HEK293 (cell line): Measurements from ENCODE around the gene ZNF536.

Experiments
- BCL11A ChIP-seq: fragments of 450-650 bp; formaldehyde crosslinking; IDR thresholded peaks from 2 replicates; pipeline ENCODE4 v1.5.1; 2016; ENCODE audit warnings: low read depth, missing biosample characterization, missing genetic modification characterization
- HOXA7 ChIP-seq: sonication (generic); formaldehyde crosslinking; IDR thresholded peaks from 2 replicates; pipeline ENCODE4 v1.8.1; 2022; ENCODE audit warnings: missing genetic modification reagents, borderline replicate concordance
- HOXD13 ChIP-seq: sonication (generic); formaldehyde crosslinking; IDR thresholded peaks from 2 replicates; pipeline ENCODE4 v1.8.0; 2022; ENCODE audit warnings: missing genetic modification reagents, borderline replicate concordance
- IKZF3 ChIP-seq: fragments of 450-650 bp; IDR thresholded peaks from 2 replicates; pipeline ENCODE4 v1.5.0; 2018; ENCODE audit warnings: missing biosample characterization, mild to moderate bottlenecking, missing genetic modification characterization, moderate library complexity
- KLF10 ChIP-seq: fragments of 450-650 bp; IDR thresholded peaks from 2 replicates; pipeline ENCODE4 v1.5.1; 2018; ENCODE audit warnings: missing biosample characterization, mild to moderate bottlenecking, missing genetic modification characterization
- MEIS1 ChIP-seq: sonication (generic); formaldehyde crosslinking; IDR thresholded peaks from 2 replicates; pipeline ENCODE4 v1.8.1; 2022; ENCODE audit warnings: missing genetic modification reagents, mild to moderate bottlenecking, borderline replicate concordance
- SCRT2 ChIP-seq: fragments of 450-650 bp; formaldehyde crosslinking; IDR thresholded peaks from 2 replicates; pipeline ENCODE4 v1.5.1; 2016; ENCODE audit warnings: missing biosample characterization, missing genetic modification characterization
- SP3 ChIP-seq: fragments of 450-650 bp; formaldehyde crosslinking; IDR thresholded peaks from 2 replicates; pipeline ENCODE4 v1.5.1; 2016; ENCODE audit warnings: missing biosample characterization, missing genetic modification characterization
- WT1 ChIP-seq: fragments of 450-650 bp; formaldehyde crosslinking; IDR thresholded peaks from 2 replicates; pipeline ENCODE4 v1.5.1; 2016; ENCODE audit warnings: missing biosample characterization, missing genetic modification characterization
- ZBTB48 ChIP-seq: fragments of 450-650 bp; formaldehyde crosslinking; IDR thresholded peaks from 2 replicates; pipeline ENCODE4 v1.5.1; 2016; ENCODE audit warnings: missing biosample characterization, missing genetic modification characterization
- ZFHX2 ChIP-seq: fragments of 450-650 bp; formaldehyde crosslinking; conservative IDR thresholded peaks from 2 replicates; pipeline ENCODE4 v1.5.1; 2016; ENCODE audit warnings: missing biosample characterization, missing genetic modification characterization
- ZNF155 ChIP-seq: fragments of 450-650 bp; formaldehyde crosslinking; IDR thresholded peaks from 2 replicates; pipeline ENCODE4 v1.5.1; 2016; ENCODE audit warnings: missing biosample characterization, missing genetic modification characterization
- ZNF157 ChIP-seq: fragments of 450-650 bp; formaldehyde crosslinking; IDR thresholded peaks from 2 replicates; pipeline ENCODE4 v1.5.1; 2016; ENCODE audit warnings: missing biosample characterization, missing genetic modification characterization
- ZNF175 ChIP-seq: fragments of 450-650 bp; formaldehyde crosslinking; IDR thresholded peaks from 2 replicates; pipeline ENCODE4 v1.5.1; 2016; ENCODE audit warnings: missing biosample characterization, missing genetic modification characterization
- ZNF416 ChIP-seq: fragments of 450-650 bp; formaldehyde crosslinking; IDR thresholded peaks from 2 replicates; pipeline ENCODE4 v1.5.1; 2016; ENCODE audit warnings: missing biosample characterization, missing genetic modification characterization
- ZNF423 ChIP-seq: fragments of 450-650 bp; formaldehyde crosslinking; IDR thresholded peaks from 2 replicates; pipeline ENCODE4 v1.5.1; 2016; ENCODE audit warnings: missing biosample characterization, missing genetic modification characterization
- ZNF426 ChIP-seq: fragments of 450-650 bp; formaldehyde crosslinking; IDR thresholded peaks from 2 replicates; pipeline ENCODE4 v1.5.1; 2017; ENCODE audit warnings: missing biosample characterization, missing genetic modification characterization, mild to moderate bottlenecking, inconsistent platforms, moderate library complexity
- ZNF48 ChIP-seq: fragments of 450-650 bp; formaldehyde crosslinking; IDR thresholded peaks from 2 replicates; pipeline ENCODE4 v1.5.1; 2016; ENCODE audit warnings: missing biosample characterization, missing genetic modification characterization
- ZNF521 ChIP-seq: fragments of 450-650 bp; formaldehyde crosslinking; IDR thresholded peaks from 2 replicates; pipeline ENCODE4 v1.5.1; 2017; ENCODE audit warnings: missing biosample characterization, mild to moderate bottlenecking, missing genetic modification characterization
- ZNF530 ChIP-seq: fragments of 450-650 bp; formaldehyde crosslinking; IDR thresholded peaks from 2 replicates; pipeline ENCODE4 v1.5.1; 2016; ENCODE audit warnings: low read depth, missing biosample characterization, missing genetic modification characterization
- ZNF560 ChIP-seq: fragments of 450-650 bp; formaldehyde crosslinking; IDR thresholded peaks from 2 replicates; pipeline ENCODE4 v1.5.1; 2017; ENCODE audit warnings: missing biosample characterization, missing genetic modification characterization, borderline replicate concordance
- ZNF629 ChIP-seq: fragments of 450-650 bp; formaldehyde crosslinking; IDR thresholded peaks from 2 replicates; pipeline ENCODE4 v1.5.1; 2017; ENCODE audit warnings: missing biosample characterization, missing genetic modification characterization
- ZNF654 ChIP-seq: fragments of 450-650 bp; formaldehyde crosslinking; IDR thresholded peaks from 2 replicates; pipeline ENCODE4 v1.5.1; 2016; ENCODE audit warnings: low read depth, missing biosample characterization, missing genetic modification characterization
- ZNF747 ChIP-seq: fragments of 450-650 bp; formaldehyde crosslinking; IDR thresholded peaks from 2 replicates; pipeline ENCODE4 v1.5.1; 2016; ENCODE audit warnings: missing biosample characterization, missing genetic modification characterization
- ZNF792 ChIP-seq: fragments of 450-650 bp; formaldehyde crosslinking; IDR thresholded peaks from 2 replicates; pipeline ENCODE4 v1.5.1; 2016; ENCODE audit warnings: missing biosample characterization, missing genetic modification characterization
- ZSCAN16 ChIP-seq: fragments of 450-650 bp; formaldehyde crosslinking; IDR thresholded peaks from 2 replicates; pipeline ENCODE4 v1.5.1; 2016; ENCODE audit warnings: missing biosample characterization, missing genetic modification characterization
- ZSCAN23 ChIP-seq: fragments of 450-650 bp; formaldehyde crosslinking; IDR thresholded peaks from 2 replicates; pipeline ENCODE4 v1.5.1; 2016; ENCODE audit warnings: missing biosample characterization, missing genetic modification characterization
- TF ChIP-seq, protein P1 (sequence below): fragments of 450-650 bp; formaldehyde crosslinking; IDR thresholded peaks from 2 replicates; pipeline ENCODE4 v1.5.1; 2017; ENCODE audit warnings: missing biosample characterization, missing genetic modification characterization
- TF ChIP-seq, protein P2 (sequence below): fragments of 450-650 bp; formaldehyde crosslinking; IDR thresholded peaks from 2 replicates; pipeline ENCODE4 v1.5.1; 2016; ENCODE audit warnings: missing biosample characterization, missing genetic modification characterization
- TF ChIP-seq, protein P3 (sequence below): fragments of 450-650 bp; formaldehyde crosslinking; IDR thresholded peaks from 2 replicates; pipeline ENCODE4 v1.5.1; 2016; ENCODE audit warnings: missing biosample characterization, missing genetic modification characterization
- TF ChIP-seq, protein P4 (sequence below): fragments of 450-650 bp; formaldehyde crosslinking; IDR thresholded peaks from 2 replicates; pipeline ENCODE4 v1.5.1; 2017; ENCODE audit warnings: missing biosample characterization, missing genetic modification characterization
- TF ChIP-seq, protein P5 (sequence below): fragments of 450-650 bp; formaldehyde crosslinking; conservative IDR thresholded peaks from 2 replicates; pipeline ENCODE4 v1.5.1; 2016; ENCODE audit warnings: low read depth, missing biosample characterization, missing genetic modification characterization

ZNF536 gene

DNA sequence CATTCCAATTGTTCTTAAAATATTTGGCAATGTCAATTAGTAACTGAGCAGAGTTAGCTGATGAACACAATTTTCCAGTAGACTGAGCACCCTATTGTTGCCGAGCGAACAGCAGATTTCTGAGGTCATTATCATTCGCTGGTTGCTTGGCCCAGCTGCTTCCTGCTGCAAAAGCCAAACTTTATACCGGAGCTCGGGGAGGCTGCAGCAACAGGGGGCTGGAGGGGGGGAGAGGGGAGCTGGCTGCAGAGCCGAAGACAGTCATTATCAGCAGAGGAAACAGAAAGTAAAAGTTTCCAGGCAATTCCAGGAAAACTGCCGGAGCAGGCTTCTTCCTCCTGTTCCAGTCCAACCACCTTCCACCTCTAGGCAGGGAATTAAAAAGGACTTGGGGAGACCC is 77.9 kb downstream of the ZNF536 start (continued):
- no peak for TF ChIP-seq HOXA7 (CRISPR knock-in tag)
- TF ChIP-seq ZNF521 (tag by site-specific recombination): no peak
- TF ChIP-seq, protein P1, sequence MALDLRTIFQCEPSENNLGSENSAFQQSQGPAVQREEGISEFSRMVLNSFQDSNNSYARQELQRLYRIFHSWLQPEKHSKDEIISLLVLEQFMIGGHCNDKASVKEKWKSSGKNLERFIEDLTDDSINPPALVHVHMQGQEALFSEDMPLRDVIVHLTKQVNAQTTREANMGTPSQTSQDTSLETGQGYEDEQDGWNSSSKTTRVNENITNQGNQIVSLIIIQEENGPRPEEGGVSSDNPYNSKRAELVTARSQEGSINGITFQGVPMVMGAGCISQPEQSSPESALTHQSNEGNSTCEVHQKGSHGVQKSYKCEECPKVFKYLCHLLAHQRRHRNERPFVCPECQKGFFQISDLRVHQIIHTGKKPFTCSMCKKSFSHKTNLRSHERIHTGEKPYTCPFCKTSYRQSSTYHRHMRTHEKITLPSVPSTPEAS (tag by site-specific recombination): no peak
- no peak for TF ChIP-seq ZNF747 (tag by site-specific recombination)
- TF ChIP-seq ZSCAN23 (tag by site-specific recombination): no peak
- TF ChIP-seq ZNF792 (tag by site-specific recombination): no peak
- peak; percentile 97 for TF ChIP-seq SCRT2
- no peak for TF ChIP-seq WT1 (tag by site-specific recombination)
- TF ChIP-seq ZNF157: no peak
- TF ChIP-seq, protein P2, sequence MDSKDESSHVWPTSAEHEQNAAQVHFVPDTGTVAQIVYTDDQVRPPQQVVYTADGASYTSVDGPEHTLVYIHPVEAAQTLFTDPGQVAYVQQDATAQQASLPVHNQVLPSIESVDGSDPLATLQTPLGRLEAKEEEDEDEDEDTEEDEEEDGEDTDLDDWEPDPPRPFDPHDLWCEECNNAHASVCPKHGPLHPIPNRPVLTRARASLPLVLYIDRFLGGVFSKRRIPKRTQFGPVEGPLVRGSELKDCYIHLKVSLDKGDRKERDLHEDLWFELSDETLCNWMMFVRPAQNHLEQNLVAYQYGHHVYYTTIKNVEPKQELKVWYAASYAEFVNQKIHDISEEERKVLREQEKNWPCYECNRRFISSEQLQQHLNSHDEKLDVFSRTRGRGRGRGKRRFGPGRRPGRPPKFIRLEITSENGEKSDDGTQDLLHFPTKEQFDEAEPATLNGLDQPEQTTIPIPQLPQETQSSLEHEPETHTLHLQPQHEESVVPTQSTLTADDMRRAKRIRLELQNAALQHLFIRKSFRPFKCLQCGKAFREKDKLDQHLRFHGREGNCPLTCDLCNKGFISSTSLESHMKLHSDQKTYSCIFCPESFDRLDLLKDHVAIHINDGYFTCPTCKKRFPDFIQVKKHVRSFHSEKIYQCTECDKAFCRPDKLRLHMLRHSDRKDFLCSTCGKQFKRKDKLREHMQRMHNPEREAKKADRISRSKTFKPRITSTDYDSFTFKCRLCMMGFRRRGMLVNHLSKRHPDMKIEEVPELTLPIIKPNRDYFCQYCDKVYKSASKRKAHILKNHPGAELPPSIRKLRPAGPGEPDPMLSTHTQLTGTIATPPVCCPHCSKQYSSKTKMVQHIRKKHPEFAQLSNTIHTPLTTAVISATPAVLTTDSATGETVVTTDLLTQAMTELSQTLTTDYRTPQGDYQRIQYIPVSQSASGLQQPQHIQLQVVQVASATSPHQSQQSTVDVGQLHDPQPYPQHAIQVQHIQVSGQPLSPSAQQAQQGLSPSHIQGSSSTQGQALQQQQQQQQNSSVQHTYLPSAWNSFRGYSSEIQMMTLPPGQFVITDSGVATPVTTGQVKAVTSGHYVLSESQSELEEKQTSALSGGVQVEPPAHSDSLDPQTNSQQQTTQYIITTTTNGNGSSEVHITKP: peak; percentile 65
- TF ChIP-seq, protein P3, sequence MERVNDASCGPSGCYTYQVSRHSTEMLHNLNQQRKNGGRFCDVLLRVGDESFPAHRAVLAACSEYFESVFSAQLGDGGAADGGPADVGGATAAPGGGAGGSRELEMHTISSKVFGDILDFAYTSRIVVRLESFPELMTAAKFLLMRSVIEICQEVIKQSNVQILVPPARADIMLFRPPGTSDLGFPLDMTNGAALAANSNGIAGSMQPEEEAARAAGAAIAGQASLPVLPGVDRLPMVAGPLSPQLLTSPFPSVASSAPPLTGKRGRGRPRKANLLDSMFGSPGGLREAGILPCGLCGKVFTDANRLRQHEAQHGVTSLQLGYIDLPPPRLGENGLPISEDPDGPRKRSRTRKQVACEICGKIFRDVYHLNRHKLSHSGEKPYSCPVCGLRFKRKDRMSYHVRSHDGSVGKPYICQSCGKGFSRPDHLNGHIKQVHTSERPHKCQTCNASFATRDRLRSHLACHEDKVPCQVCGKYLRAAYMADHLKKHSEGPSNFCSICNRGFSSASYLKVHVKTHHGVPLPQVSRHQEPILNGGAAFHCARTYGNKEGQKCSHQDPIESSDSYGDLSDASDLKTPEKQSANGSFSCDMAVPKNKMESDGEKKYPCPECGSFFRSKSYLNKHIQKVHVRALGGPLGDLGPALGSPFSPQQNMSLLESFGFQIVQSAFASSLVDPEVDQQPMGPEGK (tag by site-specific recombination): peak; percentile 45; the same call in 1 of the 2 replicates
- TF ChIP-seq KLF10: no peak
- TF ChIP-seq ZNF416 (tag by site-specific recombination): no peak
- no peak for TF ChIP-seq MEIS1 (CRISPR knock-in tag)
- no peak for TF ChIP-seq BCL11A (tag by site-specific recombination)
- TF ChIP-seq, protein P4, sequence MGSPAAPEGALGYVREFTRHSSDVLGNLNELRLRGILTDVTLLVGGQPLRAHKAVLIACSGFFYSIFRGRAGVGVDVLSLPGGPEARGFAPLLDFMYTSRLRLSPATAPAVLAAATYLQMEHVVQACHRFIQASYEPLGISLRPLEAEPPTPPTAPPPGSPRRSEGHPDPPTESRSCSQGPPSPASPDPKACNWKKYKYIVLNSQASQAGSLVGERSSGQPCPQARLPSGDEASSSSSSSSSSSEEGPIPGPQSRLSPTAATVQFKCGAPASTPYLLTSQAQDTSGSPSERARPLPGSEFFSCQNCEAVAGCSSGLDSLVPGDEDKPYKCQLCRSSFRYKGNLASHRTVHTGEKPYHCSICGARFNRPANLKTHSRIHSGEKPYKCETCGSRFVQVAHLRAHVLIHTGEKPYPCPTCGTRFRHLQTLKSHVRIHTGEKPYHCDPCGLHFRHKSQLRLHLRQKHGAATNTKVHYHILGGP (tag by site-specific recombination): no peak
- TF ChIP-seq, protein P5, sequence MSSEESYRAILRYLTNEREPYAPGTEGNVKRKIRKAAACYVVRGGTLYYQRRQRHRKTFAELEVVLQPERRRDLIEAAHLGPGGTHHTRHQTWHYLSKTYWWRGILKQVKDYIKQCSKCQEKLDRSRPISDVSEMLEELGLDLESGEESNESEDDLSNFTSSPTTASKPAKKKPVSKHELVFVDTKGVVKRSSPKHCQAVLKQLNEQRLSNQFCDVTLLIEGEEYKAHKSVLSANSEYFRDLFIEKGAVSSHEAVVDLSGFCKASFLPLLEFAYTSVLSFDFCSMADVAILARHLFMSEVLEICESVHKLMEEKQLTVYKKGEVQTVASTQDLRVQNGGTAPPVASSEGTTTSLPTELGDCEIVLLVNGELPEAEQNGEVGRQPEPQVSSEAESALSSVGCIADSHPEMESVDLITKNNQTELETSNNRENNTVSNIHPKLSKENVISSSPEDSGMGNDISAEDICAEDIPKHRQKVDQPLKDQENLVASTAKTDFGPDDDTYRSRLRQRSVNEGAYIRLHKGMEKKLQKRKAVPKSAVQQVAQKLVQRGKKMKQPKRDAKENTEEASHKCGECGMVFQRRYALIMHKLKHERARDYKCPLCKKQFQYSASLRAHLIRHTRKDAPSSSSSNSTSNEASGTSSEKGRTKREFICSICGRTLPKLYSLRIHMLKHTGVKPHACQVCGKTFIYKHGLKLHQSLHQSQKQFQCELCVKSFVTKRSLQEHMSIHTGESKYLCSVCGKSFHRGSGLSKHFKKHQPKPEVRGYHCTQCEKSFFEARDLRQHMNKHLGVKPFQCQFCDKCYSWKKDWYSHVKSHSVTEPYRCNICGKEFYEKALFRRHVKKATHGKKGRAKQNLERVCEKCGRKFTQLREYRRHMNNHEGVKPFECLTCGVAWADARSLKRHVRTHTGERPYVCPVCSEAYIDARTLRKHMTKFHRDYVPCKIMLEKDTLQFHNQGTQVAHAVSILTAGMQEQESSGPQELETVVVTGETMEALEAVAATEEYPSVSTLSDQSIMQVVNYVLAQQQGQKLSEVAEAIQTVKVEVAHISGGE (tag by site-specific recombination): no peak
- TF ChIP-seq IKZF3: peak; percentile 49; the same call in 1 of the 2 replicates
- TF ChIP-seq HOXD13 (CRISPR knock-in tag): no peak
- TF ChIP-seq ZNF423 (tag by site-specific recombination): 0 out of 2 replicates have a peak, but pooled peaks have one; percentile 21
- TF ChIP-seq ZNF426 (tag by site-specific recombination): no peak
- no peak for TF ChIP-seq ZFHX2 (tag by site-specific recombination)
- no peak for TF ChIP-seq ZNF48 (tag by site-specific recombination)
- no peak for TF ChIP-seq SP3 (tag by site-specific recombination)
- 0 out of 2 replicates have a peak, but pooled peaks have one; percentile 19 for TF ChIP-seq ZNF629
- TF ChIP-seq ZNF654 (tag by site-specific recombination): no peak
- no peak for TF ChIP-seq ZNF530
- no peak for TF ChIP-seq ZNF175 (tag by site-specific recombination)
- no peak for TF ChIP-seq ZNF560 (tag by site-specific recombination)
- no peak for TF ChIP-seq ZSCAN16 (tag by site-specific recombination)
- TF ChIP-seq ZBTB48 (tag by site-specific recombination): no peak
- no peak for TF ChIP-seq ZNF155
